HepG2 (cell line): ENCODE data around the gene HS6ST2.
A peak's percentile ranks its signal among the peaks of the same experiment; 100 is the strongest.

ENCODE experiments used
- ASH2L ChIP-seq: fragments of 300-600, 200-600 bp; sonication (generic); IDR thresholded peaks from 2 replicates; pipeline ENCODE4 v1.7.0; 2017; ENCODE audit warnings: low read depth, mild to moderate bottlenecking, moderate library complexity, mixed read lengths, low read length; ENCODE audit not compliant: insufficient read length
- BRF2 ChIP-seq: sonication (generic); formaldehyde crosslinking; IDR thresholded peaks from 2 replicates; pipeline ENCODE4 v1.8.1; 2022; ENCODE audit warnings: mild to moderate bottlenecking, missing genetic modification reagents
- CEBPG ChIP-seq: IDR thresholded peaks from 2 replicates; pipeline ENCODE4 v1.6.1; 2016
- EEA1 ChIP-seq: sonication (generic); formaldehyde crosslinking; IDR thresholded peaks from 2 replicates; pipeline ENCODE4 v1.5.1; 2020; ENCODE audit warnings: mild to moderate bottlenecking, missing genetic modification reagents, borderline replicate concordance
- EP300 ChIP-seq, 3 experiments: sonication (generic) in 1 of 3; formaldehyde crosslinking in 1 of 3; IDR thresholded peaks; 2 replicates each; pipeline versions ENCODE4 v1.5.1 to v1.6.1; 2011 to 2020; ENCODE audit warnings: low read depth in 2 of 3, low read length in 2 of 3, borderline replicate concordance in 1 of 3, improper control_type of control experiment in 1 of 3, mild to moderate bottlenecking in 1 of 3, missing genetic modification reagents in 1 of 3, moderate library complexity in 1 of 3
- FIP1L1 ChIP-seq: fragments of 200-400 bp; formaldehyde crosslinking; IDR thresholded peaks from 2 replicates; pipeline ENCODE4 v1.6.1; 2018; ENCODE audit warnings: low read depth, mild to moderate bottlenecking, low read length, moderate library complexity, borderline replicate concordance; ENCODE audit not compliant: insufficient read depth
- GATAD2A ChIP-seq: IDR thresholded peaks from 2 replicates; pipeline ENCODE4 v1.6.1; 2016
- REST ChIP-seq, 2 experiments: IDR thresholded peaks; 2 replicates each; pipeline ENCODE4 v1.6.1; 2011 to 2012; ENCODE audit warnings: low read length in 2 of 2, borderline replicate concordance in 1 of 2, low read depth in 1 of 2, mild to moderate bottlenecking in 1 of 2, moderate library complexity in 1 of 2
- SATB2 ChIP-seq: sonication (generic); formaldehyde crosslinking; IDR thresholded peaks from 2 replicates; pipeline ENCODE4 v1.5.0; 2020; ENCODE audit warnings: missing genetic modification reagents
- SRF ChIP-seq: IDR thresholded peaks from 2 replicates; pipeline ENCODE4 v1.6.1; 2011; ENCODE audit warnings: mild to moderate bottlenecking, low read depth, low read length, moderate library complexity
- THYN1 ChIP-seq: sonication (generic); formaldehyde crosslinking; IDR thresholded peaks from 2 replicates; pipeline ENCODE4 v1.8.1; 2023; ENCODE audit warnings: low read depth, mild to moderate bottlenecking, moderate library complexity, missing genetic modification reagents, borderline replicate concordance
- ZNF605 ChIP-seq: sonication (generic); formaldehyde crosslinking; IDR thresholded peaks from 2 replicates; pipeline ENCODE4 v1.8.0; 2022; ENCODE audit warnings: mild to moderate bottlenecking, missing genetic modification reagents

GRCh38 chrX:132590350-132591026 is 367.9 kb downstream of the HS6ST2 start:
- TF ChIP-seq BRF2 (CRISPR knock-in tag) (no peak), THYN1 (CRISPR knock-in tag) (no peak), EEA1 (no peak), ASH2L (peak; percentile 61), GATAD2A (CRISPR knock-in tag) (peak; percentile 90; the same call in 1 of the 2 replicates), CEBPG (peak; percentile 59), SATB2 (CRISPR knock-in tag) (no peak), REST (IDR thresholded peaks at IDR 0.05; ENCODE audit: borderline replicate concordance in 1 of 2, low read depth in 1 of 2, low read length in 2 of 2) (peak in 1 of 2 experiments; percentile 82; a peak in 2 of 4 replicates), SRF (no peak), ZNF605 (CRISPR knock-in tag) (no peak), FIP1L1 (no peak), EP300 (IDR thresholded peaks at IDR 0.05; ENCODE audit: low read depth in 2 of 2, low read length in 2 of 2) (peak; percentile 92 to 99; a peak in 3 of 4 replicates), EP300 (CRISPR knock-in tag; IDR thresholded peaks at IDR 0.05; ENCODE audit: borderline replicate concordance) (peak; percentile 100)
